GM04504 (cell line): ENCODE results near the gene SPTB.

ENCODE experiments used
- DNase-seq: peaks from one replicate; pipeline ENCODE4 v3.0.0-alpha.2; 2012; ENCODE audit warnings: low read depth

The SPTB gene

DNA sequence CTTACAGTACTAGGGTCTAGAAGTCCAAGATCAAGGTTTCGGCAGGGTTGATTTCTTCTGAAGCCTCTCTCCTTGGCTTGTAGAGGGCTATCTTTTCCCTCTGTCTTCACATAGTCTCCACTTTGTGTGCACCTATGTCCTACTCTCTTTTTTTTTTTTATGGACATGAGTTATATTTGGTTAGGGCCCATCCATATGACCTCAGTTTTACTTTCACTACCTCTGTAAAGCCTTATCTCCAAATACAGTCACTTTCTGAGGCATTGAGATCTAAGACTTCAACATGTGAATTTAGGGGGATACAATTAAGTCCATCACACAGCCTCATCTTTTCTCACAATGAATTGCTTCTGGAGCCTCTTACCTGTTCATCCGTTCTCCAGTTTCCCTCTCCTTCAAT lies 5.9 kb upstream of the SPTB start:
- DNase-seq, result no peak

DNA sequence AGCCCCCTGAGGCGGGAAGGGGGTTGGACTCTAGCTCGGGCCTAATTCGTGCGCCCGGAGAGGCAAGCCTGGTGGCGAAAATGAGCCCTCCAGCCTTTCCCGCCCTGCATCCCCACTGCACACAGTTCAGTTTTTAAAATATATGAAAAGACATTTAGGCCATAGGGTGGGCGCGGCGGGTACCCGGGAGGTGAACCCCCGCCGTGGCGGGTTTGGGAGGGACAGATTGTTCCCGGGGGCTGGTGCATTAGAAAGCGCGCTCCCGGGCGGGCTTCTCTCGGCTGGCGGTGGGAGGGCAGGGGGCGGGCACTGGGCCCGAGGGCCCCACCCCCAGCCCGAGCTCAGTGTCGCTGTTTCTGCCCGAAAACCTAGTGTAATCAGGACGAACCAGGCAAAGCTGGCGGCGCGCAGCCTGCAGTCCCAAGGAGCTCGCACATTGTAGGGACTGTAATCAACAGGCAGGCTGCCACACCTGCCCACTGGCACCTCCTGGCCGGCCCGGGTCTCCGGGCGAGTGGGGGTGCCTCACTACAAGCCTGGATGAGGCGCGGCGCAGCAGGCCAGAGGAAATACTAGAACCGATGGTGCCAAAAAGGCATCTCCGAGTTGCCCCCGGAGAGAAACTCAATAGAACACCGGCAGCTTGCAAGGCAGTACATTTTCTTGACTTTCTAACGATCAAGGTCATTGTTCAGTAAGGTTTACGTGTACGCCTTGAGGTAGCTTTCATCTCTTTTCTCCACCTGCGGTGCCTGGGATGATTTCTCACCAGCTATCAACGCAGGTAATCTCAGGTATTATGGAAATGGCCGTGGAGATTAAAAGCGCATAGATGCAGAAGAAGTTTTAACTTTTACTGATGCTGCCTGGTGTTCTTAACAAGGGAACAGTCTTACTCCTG lies 764 bp upstream of the SPTB start:
- no peak for DNase-seq

DNA sequence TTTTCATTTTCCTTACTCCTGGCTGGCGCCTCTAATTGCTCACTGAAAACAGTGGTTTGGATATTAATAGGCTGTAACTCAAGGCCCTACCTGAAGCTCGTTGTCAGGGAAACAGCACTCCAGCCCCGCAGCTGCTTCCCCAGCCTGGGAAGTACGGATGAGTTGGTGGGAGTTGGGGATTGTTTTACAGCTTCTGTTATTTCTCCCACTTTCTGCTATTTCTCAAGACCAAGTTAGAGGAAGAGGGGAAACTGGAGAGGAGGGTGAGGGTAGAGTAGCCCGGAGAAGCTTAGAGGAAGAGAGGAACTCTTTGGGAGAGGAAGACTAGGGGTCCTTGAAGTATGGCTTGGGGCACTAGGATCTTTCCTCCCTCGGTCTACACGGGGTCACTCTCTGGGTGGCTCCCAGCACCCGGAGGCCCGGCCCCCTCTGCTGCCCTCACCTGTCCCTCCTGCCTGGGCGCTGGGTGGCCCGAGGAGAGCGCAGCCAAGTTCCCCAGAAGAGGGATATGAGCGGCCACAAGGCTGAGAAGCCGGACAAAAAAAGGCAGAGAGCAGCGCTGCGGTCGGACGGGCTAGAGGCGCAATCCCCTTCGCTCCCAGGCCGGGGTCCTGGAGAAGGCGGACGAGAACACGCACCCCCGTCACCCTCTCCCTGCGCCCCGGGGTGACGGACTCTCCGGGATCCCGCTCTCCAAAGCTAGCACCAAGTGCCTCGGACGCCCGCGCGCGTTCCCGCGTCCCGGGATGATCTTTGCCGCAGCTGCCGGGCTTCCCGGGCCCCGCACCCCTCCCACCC lies 671 bp downstream of the SPTB start:
- DNase-seq, result no peak

DNA sequence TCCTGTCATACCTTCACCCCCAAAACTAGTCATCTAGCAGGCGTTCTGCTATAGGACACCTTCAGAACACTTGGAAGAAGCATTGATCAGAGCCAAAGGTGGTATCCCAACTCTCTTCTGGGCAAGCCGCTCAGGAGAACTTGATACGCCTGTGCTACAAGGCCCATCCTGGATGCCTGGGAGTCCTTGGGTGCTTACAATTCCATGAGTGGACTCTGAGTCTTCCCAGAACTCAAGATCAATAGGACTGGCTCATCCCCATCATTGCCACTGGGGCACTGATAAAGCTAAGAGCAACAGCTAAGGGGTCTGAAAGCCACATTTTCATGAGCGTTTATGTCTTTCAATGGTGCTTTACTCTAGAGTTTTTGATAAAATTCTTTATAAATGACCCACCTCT lies 1.9 kb downstream of the SPTB start:
- no peak for DNase-seq

DNA sequence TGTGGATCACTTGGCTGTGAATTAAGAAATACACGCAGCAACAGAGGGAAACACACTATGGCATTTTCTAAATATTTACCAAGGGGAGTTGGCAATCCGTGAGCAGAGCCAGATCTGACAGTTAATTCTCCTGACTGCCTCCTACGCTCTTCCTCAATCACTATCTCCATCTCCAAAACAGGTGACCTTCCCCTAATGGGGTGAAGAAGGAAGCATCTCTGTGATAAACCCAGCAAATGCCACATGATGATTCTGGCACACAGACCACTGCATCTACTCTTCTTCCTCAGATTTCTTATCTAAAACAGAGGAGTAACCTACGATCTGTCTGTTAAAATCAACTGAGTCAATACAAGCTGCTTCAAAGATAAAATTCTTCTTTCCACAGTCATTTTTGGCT lies 4.4 kb downstream of the SPTB start:
- no peak for DNase-seq

DNA sequence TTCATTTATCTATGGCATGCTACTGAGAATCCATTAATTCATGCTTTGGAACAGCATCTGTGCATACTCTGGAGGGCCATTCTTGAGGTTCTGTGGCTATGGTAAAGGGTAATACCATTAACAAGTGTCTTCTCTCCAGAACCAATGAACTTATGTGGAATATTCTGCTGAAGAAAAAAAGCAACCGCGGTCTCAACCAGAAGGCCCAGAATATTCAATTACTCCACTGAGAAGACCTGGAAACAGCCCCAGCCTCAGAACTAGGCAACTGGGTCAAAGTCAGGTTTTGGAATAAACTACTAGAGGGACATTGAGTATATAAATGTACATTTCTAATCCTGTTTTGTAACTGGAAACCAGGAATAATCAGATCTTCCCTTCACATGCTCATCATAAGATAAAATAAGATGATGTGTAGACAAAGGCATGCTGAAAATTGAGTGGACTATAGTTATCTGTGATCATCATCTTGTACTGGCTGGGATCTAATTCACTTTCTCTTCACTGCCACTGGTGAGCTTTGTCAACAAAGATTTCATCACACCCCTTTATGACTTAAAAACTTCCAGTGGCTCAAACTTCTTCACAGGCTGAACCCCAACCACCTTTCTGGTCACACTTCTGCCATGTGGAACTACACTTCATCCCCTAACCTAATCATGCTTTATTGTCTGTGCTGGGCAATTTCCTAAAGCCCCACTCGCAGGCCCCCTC lies 6.0 kb downstream of the SPTB start:
- DNase-seq, result no peak

DNA sequence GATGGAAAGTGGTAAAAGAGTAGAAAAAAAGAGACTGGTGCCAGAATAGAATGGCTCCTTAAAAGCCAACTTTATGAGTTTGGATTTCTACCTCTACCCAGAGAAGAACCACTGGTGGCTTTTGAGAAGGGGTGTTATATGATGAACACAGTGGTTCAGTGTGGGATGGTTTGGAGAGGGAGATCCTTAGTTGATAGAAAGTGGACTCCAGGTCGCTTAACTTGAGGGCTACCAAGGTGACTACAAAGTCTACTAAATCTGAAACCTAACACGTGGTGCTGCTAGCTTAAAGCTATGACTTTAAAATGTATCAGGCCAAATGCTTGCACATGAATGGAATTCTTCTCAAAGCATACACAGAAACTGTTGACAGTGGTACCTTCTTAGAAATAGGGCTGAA lies 8.4 kb downstream of the SPTB start:
- DNase-seq, result no peak

DNA sequence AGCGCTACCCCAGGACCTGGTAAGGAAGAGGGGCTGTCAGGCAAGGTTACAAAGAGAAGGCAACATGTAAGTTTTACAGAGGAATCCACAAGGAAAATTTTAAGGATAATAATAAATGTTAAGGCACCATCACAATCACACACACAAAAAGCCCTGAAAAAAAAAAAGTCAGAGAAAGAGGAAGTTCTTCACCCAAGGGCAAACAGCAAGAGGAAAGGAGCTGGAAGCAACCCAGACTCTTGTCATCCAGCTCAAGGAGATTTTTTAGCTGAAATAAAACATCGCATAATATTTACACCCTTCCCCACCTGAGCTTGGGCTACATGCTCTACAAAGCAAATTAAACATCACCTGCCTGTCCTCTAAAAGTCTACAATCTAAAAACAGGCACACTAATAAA lies 9.5 kb downstream of the SPTB start:
- no peak for DNase-seq

DNA sequence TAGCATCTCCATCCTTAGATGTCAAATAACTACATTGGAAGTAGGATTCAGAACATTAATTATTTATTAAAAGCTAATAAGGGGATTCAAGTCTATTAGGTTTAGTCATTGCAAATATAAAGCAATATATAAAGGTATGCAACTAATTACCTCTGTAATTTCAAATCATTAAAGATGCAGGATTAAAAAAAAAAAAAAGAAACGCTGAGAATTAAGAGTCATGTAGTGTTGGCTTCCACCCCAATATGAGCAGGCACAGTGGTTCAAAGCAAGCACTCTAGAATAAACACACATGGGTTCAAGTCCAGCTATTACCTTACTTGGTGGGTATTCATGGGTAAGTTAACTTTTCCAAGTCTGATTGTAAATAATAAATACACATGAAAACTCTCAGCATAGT lies 10.9 kb downstream of the SPTB start:
- DNase-seq, result no peak

DNA sequence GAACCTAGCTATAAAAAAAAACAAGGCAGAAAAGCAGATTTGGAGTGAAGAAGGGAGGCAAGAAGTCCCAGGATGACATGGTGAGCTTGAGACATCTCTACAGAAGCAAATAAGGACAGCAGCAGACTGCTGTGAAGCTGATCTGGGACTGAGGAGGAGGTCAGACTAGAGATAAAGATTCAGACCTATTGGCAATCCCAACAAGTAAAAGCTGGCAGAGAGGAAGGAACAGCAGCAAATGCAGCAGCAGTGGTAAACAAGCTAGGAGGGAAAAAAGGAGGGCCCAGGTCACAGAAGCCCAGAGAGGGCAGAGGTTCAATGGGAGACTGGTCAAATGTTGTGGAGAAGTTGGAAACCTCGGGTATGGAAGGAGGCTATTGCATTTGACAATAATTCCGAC lies 11.3 kb downstream of the SPTB start:
- DNase-seq, result no peak

DNA sequence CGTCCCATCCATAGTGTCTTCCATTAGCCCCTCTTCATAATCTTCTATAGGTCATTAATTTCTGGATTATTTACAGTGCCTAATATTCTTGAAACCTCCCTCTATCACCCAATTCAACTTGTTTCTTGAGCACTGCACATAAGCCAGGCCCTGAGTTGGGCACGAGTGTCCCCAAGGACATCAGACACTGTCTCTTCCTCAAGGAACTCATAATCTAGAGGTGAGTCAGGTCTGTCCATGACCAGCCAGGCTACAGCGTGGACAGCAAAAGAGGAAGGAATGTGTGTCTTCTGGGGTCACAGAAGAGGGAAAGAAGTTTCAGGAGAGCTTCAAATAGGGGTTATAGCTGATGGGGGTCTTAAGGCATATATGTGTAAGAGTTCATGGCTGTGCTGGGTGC lies 12.5 kb downstream of the SPTB start:
- DNase-seq, result no peak

DNA sequence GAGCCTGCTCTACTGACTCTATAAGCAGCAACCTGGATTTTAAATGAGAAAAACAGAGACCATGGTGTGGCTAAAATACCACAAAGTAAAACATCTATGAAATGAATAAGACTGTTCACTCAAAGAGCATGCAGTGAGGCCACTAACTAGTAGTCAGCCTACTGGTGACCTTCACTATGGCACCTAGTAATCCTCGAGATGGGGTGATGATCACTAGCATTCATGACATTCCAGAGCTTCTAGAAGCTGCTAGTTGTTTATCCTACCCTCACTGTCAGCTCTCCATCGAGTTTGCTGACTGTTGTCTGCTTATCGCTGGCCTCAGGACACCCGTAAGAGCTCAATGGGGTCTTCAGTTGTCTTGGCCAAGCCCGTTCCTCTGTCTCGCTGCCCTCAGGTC lies 13.7 kb downstream of the SPTB start:
- DNase-seq, result no peak

DNA sequence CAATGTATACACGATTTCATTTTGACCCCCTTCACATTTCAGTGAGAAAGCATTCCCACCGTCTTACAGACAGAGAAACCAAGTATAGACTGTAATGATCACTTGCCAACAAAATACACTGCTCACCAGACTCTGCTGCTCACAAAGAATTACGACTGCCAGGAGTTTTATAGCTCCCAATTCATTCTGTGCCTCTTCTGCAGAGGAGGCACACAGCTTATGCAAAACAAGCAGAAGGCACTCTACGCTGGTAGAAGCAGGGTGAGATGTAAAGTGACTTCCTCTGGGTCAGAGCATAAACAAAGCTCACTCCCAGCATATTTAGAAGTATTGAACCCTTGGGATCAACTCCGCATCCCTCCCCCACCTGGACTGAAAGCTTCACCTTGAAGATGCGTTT lies 14.6 kb downstream of the SPTB start:
- no peak for DNase-seq

DNA sequence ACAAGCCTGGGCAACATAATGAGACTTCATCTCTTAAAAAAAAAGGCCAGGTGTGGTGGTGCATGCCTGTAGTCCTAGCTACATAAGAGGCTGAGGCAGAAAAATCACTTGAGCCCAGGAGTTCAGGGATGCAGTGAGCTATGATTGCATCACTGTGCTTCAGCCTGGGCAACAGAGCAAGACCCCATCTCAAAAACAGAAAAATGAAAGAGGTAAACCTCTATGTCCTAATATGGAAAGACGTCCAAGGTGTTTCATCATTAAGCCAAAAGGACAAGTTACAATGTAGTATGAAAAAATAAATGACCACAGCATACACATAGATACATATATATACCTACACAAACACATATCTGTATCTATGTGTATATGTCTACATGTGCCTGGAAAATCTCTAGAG lies 15.4 kb downstream of the SPTB start:
- DNase-seq, result no peak

DNA sequence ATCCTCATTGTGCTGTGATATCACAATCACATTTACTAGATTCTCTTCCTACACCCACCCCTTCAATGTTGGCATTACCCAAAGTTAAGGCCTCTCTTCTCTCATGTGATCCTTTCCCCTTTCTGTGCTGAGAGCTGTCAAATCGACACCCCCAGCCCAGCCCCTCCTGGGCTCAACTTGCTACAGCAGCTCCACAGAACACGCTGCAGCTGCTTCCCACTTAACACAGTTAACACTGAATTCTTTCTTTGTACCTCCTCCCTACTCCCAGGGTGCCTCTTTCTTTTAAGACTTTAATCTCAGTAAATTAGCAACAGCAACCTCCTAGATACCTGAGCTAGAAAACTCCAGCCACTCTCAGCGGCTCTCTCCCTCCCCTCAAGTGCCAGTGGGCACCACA lies 17.8 kb downstream of the SPTB start:
- DNase-seq, result no peak

DNA sequence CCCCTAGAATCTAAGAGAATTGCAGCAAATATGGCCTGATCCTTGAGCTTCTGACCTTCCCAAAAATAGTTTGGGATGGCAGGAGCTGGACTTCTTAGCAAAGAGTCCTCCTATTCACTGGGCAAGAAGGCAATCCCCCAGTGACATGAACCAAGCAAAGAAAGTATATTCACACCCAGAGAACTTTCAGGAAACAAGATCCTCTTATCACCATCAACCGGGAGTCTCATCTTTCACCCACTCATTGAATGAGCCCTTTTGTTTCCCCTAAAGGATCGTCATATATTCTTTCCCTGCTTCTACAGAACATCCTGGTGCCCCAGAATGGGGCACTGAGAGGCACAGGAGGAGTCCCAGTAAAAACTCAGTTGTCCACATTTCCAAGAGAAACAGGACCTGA lies 19.7 kb downstream of the SPTB start:
- DNase-seq, result no peak

DNA sequence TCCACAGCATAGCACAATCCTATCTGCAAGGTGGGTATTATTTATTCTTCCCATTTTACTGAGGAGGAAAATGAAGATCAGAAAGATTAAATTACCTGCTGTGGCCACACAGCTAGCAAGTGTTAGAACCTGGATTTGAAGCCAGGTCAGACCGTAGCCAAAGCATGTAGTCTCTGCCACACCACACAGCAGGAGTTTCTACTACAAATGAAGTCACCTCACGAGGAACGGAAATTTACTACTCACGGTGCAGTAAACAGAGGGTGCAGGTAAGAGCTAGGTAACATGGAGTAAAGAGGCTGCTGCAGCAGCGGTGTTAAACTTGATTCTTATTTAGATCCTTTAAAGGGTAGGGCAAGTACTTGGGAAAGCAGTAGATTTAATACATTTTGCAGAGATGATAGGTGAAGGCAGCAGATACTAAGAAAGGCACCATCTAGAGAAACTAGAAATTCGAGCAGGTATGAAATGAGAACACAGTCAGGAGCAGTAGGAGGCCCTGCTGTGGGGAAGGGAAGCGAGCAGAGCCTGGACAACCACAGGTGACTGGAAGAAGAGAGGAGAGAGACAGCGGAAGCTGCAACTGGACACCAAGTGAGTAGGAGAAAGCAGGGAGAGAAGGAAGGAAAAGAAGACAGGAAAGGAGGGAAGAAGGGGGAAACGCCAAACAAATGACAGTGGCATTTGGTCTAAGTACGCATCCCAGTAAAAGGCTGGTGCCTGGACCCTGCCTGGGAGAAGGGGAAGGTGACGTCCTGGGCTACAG lies 21.5 kb downstream of the SPTB start:
- DNase-seq, result no peak

DNA sequence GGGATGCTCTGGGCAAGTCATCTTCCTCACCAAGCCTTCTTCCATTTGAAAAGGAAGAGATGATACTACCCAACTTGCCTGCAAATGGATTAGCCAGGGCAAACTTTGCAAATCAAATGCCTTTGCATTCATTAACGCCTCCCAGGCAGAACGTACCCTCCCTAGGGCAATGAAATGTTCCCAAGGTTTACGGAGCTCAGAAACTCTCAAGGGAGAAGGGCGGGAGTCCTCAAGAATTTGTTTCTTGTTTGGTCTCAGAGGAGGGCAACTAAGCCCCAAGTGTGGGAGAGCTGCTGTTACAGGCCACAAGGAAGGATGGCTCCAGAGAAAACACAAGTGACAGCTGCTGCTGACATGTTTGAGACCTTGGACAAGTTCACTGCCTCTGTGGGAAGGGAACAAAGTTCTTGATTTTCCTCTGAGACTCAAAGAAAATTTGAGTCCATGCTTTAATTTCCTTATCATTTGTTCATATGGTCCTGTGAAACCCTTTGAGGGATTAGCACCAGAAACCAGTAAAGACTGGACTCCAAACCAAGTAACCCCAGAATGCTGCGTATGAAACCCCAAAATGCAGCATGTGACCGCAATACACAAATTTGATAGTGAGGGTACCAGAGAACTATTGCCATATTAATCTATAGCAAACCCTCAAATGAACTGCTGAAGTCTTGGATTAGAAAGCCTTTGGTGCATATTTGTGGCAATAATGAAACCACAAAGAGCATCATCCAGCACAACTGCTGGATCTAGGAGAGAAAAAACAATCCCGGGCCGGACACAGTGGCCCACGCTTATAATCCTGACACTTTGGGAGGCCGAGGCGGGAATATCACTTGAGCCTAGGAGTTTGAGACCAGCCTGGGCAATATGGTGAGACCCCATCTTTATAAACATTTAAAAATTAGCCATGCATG lies 22.9 kb downstream of the SPTB start:
- DNase-seq, result no peak

DNA sequence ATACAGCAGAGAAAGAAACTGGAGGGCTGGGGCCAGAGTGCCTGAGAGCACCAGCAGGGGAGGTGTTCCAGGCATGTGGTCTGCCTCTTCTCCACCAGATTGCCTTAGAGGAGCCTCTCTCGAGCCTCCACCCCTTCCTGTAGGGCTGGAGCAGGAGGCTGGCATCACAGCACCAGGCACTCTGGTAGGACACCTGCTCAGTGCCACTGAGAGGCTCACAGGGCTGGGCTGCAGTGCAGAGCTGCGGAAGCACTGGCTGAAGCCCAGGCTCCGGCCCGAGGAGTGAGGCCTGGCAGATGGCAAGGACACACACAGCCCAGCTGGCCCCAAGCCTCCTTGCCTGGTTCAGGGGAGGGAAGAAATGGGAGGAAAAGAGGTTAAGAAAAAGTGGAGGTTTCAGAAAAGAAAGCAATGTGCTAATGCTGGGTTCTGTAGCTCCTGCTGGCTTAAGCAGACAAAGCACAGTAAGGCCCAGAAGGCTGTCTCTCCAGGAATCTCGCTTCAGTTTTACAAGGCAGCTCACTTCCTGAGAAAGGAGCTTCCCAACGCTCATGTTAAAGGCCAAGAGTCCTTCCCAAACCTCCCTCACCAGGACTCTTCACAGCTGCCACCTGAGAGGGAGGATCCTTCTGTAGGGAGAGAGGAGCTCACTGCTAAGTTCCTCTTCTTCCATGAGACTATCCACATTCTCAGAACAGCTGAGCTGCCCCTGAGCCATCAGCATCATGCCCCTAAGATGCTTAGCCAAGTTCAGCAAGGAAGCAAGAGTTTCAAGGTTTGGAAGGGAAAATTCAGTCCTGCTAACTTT lies 23.8 kb downstream of the SPTB start:
- no peak for DNase-seq
